LNCaP clone FGC (cell line): Measurements from ENCODE around the gene MARCHF10.

Experiments
- DNase-seq: peaks from one replicate; pipeline ENCODE4 v3.0.0-alpha.2; 2011; ENCODE audit warnings: low read depth
- H3K4me3 ChIP-seq: 2 replicates; pipeline ENCODE4 v1.5.1; 2011; ENCODE audit warnings: mild to moderate bottlenecking, low read depth, low read length, control low read depth
- CTCF ChIP-seq: IDR thresholded peaks from 2 replicates; pipeline ENCODE4 v1.5.1; 2012; ENCODE audit warnings: mild to moderate bottlenecking; ENCODE audit not compliant: control insufficient read depth, insufficient read depth; ENCODE audit errors: extremely low read depth

Gene MARCHF10

GRCh38 chr17:62739645-62740388, 68.3 kb downstream of the MARCHF10 start:
- H3K4me3 ChIP-seq = no peak overlapping the region
- DNase-seq = no peak
- TF ChIP-seq CTCF = no peak

- H3K4me3 ChIP-seq = no peak overlapping the region
- TF ChIP-seq CTCF = no peak
- DNase-seq = no peak
Measured at GRCh38 chr17:62738281-62738680, 69.8 kb downstream of the MARCHF10 start.

- no peak for TF ChIP-seq CTCF
- DNase-seq = no peak
Measured at GRCh38 chr17:62737513-62737912, 70.6 kb downstream of the MARCHF10 start.

GRCh38 chr17:62735044-62735651, 73.0 kb downstream of the MARCHF10 start:
- no peak for DNase-seq
- TF ChIP-seq CTCF = no peak

More at GRCh38 chr17:62737513-62737912, 70.6 kb downstream of the MARCHF10 start:
- no peak overlapping the region for H3K4me3 ChIP-seq

GRCh38 chr17:62732125-62732524, 76.0 kb downstream of the MARCHF10 start:
- no peak for DNase-seq
- no peak overlapping the region for H3K4me3 ChIP-seq
- TF ChIP-seq CTCF = no peak

More at GRCh38 chr17:62735044-62735651, 73.0 kb downstream of the MARCHF10 start:
- H3K4me3 ChIP-seq = no peak overlapping the region

GRCh38 chr17:62727916-62728672, 80.0 kb downstream of the MARCHF10 start:
- H3K4me3 ChIP-seq = no peak overlapping the region
- 0 out of 2 replicates have a peak, but pooled peaks have one; percentile 6 for TF ChIP-seq CTCF
- DNase-seq = no peak
